Right lobe of liver (tissue), 6 donors: ENCODE data around the gene PLAGL2. TPM values are rescaled to one million over a fixed set of nuclear protein-coding genes. Genes with fewer than 3 reads are reported as not detected.

Experiments
- ATAC-seq, 4 donors: fragments of 200-7000 bp; cut with Tn5 transposase; one replicate each; pipeline ENCODE4 v1.9.1; 2020; ENCODE audit warnings: mild to moderate bottlenecking in 4 of 4, moderate library complexity in 4 of 4
- DNase-seq, 3 donors: peaks; one replicate each; pipeline ENCODE4 v3.0.0-alpha.2; 2020
- H3K27ac ChIP-seq, 3 donors: fragments of 200-600 bp; one replicate each; pipeline ENCODE4 v1.8.0; 2022
- H3K27me3 ChIP-seq, 2 donors: fragments of 200-600 bp; one replicate each; pipeline ENCODE4 v1.8.0; 2022
- H3K36me3 ChIP-seq, 4 donors: fragments of 200-600 bp; sonication (generic) in 1 of 4; one replicate each; pipeline versions ENCODE4 v1.5.1 to v1.8.0; 2017 to 2022; ENCODE audit warnings: control low read depth in 1 of 4
- H3K4me1 ChIP-seq, 4 donors: fragments of 200-600 bp; sonication (generic) in 1 of 4; one replicate each; pipeline versions ENCODE4 v1.5.1 to v1.8.0; 2017 to 2022; ENCODE audit warnings: control low read depth in 1 of 4
- H3K4me3 ChIP-seq, 3 donors: fragments of 200-600 bp; one replicate each; pipeline ENCODE4 v1.8.0; 2022
- H3K9me3 ChIP-seq, 4 donors: fragments of 200-600 bp; sonication (generic) in 1 of 4; one replicate each; pipeline versions ENCODE4 v1.5.1 to v1.8.0; 2017 to 2022; ENCODE audit warnings: control low read depth in 1 of 4
- CTCF ChIP-seq, 4 donors: fragments of 200-600 bp in 3 of 4; fragments of 450-650 bp in 1 of 4; IDR thresholded peaks; one replicate each; pipeline versions ENCODE4 v1.5.1 to v1.8.0; 2016 to 2022; ENCODE audit warnings: antibody characterized with exemption in 4 of 4, mild to moderate bottlenecking in 2 of 4
- POLR2A ChIP-seq: fragments of 450-650 bp; IDR thresholded peaks from one replicate; pipeline ENCODE4 v1.6.1; 2017; ENCODE audit warnings: antibody characterized with exemption, mild to moderate bottlenecking
- WGBS: methylation state at CpG from one replicate; pipeline ENCODE4 v1.1.6; 2018; ENCODE audit warnings: low coverage, low lambda C conversion rate; ENCODE audit not compliant: insufficient coverage; ENCODE audit errors: missing lambda C conversion rate; 5-methylcytosine and 5-hydroxymethylcytosine counted together
- intact Hi-C, 2 donors: fragments of 100-400 bp; cut with DNase I; formaldehyde crosslinking; loops; one replicate each; pipeline versions ENCODE4 v1.11.2 to v1.14.1; 2022
- total RNA-seq, 6 experiments: library from RNA; depleted of rRNA in 2 of 6; stranded (reverse); fragments of >200 nt in 2 of 6; fragmentation: NEBNext Ultra II Directional in 3 of 6; extraction: Animal tissue kit (Norgen Biotek cat#: 25700) in 3 of 6; gene quantifications; one replicate each; pipeline versions ENCODE4 v1.1.0 to v1.2.4, GENCODE V29; 2016 to 2023
- donor health status: DM: no; HTN: yes; CAD: no.
- donor health status: DM: no; HTN: no; CAD: no.
- donor health status: DM: no; HTN: no; CAD: no.
- donor health status: DM: no; HTN: yes; CAD: no.
- donor health status: DM: no; HTN: yes; CAD: no.

PLAGL2 gene
- total RNA-seq, 6 experiments from 2014 or later: 1.5 to 3.1 (median 2.4) TPM

GRCh38 chr20:32152421-32153155 is 55.0 kb downstream of the PLAGL2 start:
- WGBS: 78% methylated on average over 6 of the region's 6 CpGs
- no peak for TF ChIP-seq POLR2A
- peaks cover 0 to 60% (median 12%) of the 10 kb centered on the region in 4 donors for H3K36me3 ChIP-seq
- peaks cover 0 to 13% (median 5%) of the 10 kb centered on the region in 4 donors for H3K4me1 ChIP-seq
- no peak overlapping the region for H3K27ac ChIP-seq
- ATAC-seq (peak in 1 of 4 donors; percentile 3), DNase-seq (peak in 1 of 3 donors; percentile 20)
- H3K9me3 ChIP-seq: no peaks in the 10 kb centered on the region
- H3K4me3 ChIP-seq: no peak overlapping the region
- no peaks in the 10 kb centered on the region for H3K27me3 ChIP-seq
- intact Hi-C loops: loop anchor here in 1 of 2 donors (10.0 kb wide), 1 partner anchor 72 kb away; no protein-coding TSS in a partner anchor

- Histone ChIP-seq H3K36me3 (peaks cover 0 to 73% (median 15%) of the 10 kb centered on the region in 4 donors), H3K27ac (no peak overlapping the region), H3K27me3 (no peaks in the 10 kb centered on the region), H3K4me3 (no peak overlapping the region), H3K4me1 (peaks cover 0 to 7% (median 4%) of the 10 kb centered on the region in 4 donors), H3K9me3 (no peaks in the 10 kb centered on the region)
- ATAC-seq (no peak), DNase-seq (peak in 1 of 3 donors; percentile 42)
- WGBS: no CpG with 5 or more reads among the region's 10 CpGs
- intact Hi-C loops: loop anchor here in 1 of 2 donors (10.0 kb wide), 1 partner anchor 74 kb away; no protein-coding TSS in a partner anchor
- no peak for TF ChIP-seq POLR2A
- TF ChIP-seq CTCF (IDR thresholded peaks at IDR 0.05): no peak
Observed at GRCh38 chr20:32150291-32150848, 57.2 kb downstream of the PLAGL2 start.

- intact Hi-C loops: loop anchor here in 1 of 2 donors (10.0 kb wide), 1 partner anchor 75 kb away; no protein-coding TSS in a partner anchor
Observed at GRCh38 chr20:32149566-32150170, 57.9 kb downstream of the PLAGL2 start.

GRCh38 chr20:32144898-32145662 is 62.5 kb downstream of the PLAGL2 start:
- peaks cover 3 to 86% (median 42%) of the 10 kb centered on the region in 4 donors for H3K36me3 ChIP-seq
- H3K4me1 ChIP-seq: no peaks in the 10 kb centered on the region
- DNase-seq (no peak), ATAC-seq (no peak)
- no peaks in the 10 kb centered on the region for H3K9me3 ChIP-seq
- WGBS: 100% methylated on average over 3 of the region's 8 CpGs
- TF ChIP-seq CTCF (IDR thresholded peaks at IDR 0.05) (no peak), POLR2A (no peak)
- no peak overlapping the region for H3K4me3 ChIP-seq
- H3K27me3 ChIP-seq: no peaks in the 10 kb centered on the region
- intact Hi-C loops: no loop called here
- H3K27ac ChIP-seq: no peak overlapping the region

More at GRCh38 chr20:32149566-32150170, 57.9 kb downstream of the PLAGL2 start:
- no peaks in the 10 kb centered on the region for H3K9me3 ChIP-seq
- ATAC-seq: no peak
- TF ChIP-seq POLR2A: no peak
- no peak for TF ChIP-seq CTCF (IDR thresholded peaks at IDR 0.05)
- peak in 1 of 3 donors; percentile 45 for DNase-seq
- WGBS: 91% methylated on average over 4 of the region's 8 CpGs
- no peak overlapping the region for H3K27ac ChIP-seq
- H3K4me1 ChIP-seq: peaks cover 0 to 1% (median under 1%) of the 10 kb centered on the region in 4 donors
- no peak overlapping the region for H3K4me3 ChIP-seq
- no peaks in the 10 kb centered on the region for H3K27me3 ChIP-seq
- peaks cover 0 to 80% (median 21%) of the 10 kb centered on the region in 4 donors for H3K36me3 ChIP-seq
